HL-60 (cell line): ENCODE measurements around the gene POU2F3.

Experiments used
- POLR2AphosphoS5 ChIP-seq: IDR thresholded peaks from 2 replicates; pipeline ENCODE4 v1.6.1; 2012; ENCODE audit warnings: low read depth
- TF ChIP-seq, protein P1 (sequence below): IDR thresholded peaks from one replicate; pipeline ENCODE4 v1.5.1; 2011; ENCODE audit warnings: low read length, control low read depth, inconsistent platforms; ENCODE audit not compliant: insufficient read depth

DNA sequence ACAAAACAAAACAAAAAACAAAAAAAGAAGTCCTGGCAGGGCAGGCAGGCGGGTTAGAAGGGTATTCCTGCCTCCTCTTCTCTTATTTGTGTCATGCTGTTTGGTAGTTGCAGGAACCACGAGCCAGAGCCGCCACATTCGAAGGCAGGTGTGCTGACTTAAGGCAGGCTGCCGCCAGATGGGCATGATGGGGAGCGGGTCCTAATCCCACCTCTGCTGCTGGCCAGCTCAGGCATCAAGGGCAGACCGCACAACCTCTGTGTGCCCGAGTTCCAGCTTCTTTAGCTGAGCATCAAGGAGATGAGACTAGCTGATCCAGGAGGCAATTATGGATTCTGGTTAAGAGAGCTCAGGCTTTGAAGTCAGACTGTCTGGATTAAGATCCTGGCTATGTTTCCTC, 17.0 kb upstream of the POU2F3 start:
- no peak for TF ChIP-seq POLR2AphosphoS5
- TF ChIP-seq, protein P1, sequence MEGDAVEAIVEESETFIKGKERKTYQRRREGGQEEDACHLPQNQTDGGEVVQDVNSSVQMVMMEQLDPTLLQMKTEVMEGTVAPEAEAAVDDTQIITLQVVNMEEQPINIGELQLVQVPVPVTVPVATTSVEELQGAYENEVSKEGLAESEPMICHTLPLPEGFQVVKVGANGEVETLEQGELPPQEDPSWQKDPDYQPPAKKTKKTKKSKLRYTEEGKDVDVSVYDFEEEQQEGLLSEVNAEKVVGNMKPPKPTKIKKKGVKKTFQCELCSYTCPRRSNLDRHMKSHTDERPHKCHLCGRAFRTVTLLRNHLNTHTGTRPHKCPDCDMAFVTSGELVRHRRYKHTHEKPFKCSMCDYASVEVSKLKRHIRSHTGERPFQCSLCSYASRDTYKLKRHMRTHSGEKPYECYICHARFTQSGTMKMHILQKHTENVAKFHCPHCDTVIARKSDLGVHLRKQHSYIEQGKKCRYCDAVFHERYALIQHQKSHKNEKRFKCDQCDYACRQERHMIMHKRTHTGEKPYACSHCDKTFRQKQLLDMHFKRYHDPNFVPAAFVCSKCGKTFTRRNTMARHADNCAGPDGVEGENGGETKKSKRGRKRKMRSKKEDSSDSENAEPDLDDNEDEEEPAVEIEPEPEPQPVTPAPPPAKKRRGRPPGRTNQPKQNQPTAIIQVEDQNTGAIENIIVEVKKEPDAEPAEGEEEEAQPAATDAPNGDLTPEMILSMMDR: no peak
